Choroid plexus epithelial cell (primary cell): Measurements from ENCODE around the gene RNF208.

ENCODE experiments used
- DNase-seq: peaks from one replicate; pipeline ENCODE4 v3.0.0-alpha.2; 2010; ENCODE audit warnings: low read depth
- H3K4me3 ChIP-seq: 2 replicates; pipeline ENCODE4 v1.5.1; 2011; ENCODE audit warnings: low read depth, mild to moderate bottlenecking, control low read depth, low read length, moderate library complexity
- CTCF ChIP-seq: conservative IDR thresholded peaks from 2 replicates; pipeline ENCODE4 v1.5.1; 2011; ENCODE audit warnings: low read depth, mild to moderate bottlenecking, control low read depth, inconsistent platforms, low read length, moderate library complexity

Gene RNF208

DNA sequence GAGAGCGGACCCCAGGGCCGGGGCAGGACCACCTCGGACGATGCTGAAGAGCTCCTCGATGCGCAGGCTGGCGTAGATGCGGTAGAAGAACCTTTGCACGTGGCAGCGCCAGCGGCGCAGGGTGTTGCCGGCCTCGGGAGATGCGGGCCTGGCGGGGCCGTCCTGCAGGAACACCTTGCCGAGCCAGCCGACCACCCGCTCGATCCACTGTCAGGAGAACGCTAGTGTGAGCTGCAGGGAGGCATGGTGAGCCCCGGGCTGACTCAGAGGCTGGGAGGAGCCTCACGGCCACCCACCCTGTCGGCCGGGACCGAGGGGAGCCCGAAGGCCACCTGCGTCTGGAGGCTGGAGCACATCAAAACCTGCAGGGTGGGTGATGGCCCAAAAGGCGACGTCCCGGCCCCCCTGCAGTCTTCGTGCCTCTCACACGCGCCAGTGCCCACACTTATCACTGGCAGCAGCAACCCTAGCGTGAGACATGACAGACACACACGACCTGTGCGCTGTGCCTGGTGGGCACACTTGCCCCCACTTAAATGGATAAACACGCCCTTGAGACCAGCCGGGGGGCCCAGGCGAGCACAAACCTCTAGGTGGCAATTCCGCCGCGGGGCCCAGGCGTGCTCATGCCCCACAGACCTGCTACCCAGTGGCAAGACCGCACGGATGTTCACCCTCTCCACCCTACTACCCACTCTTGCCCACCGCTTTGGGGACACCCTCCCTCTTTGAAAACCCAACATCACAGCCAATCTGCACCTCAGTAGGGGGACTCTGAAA is 37.0 kb downstream of the RNF208 start:
- DNase-seq: no peak
- H3K4me3 ChIP-seq: no peak overlapping the region
- TF ChIP-seq CTCF: no peak

- no peak overlapping the region for H3K4me3 ChIP-seq
- TF ChIP-seq CTCF: no peak
- no peak for DNase-seq
These were observed 38.0 kb downstream of the RNF208 start for GRCh38 chr9:137183980-137184595.

DNA sequence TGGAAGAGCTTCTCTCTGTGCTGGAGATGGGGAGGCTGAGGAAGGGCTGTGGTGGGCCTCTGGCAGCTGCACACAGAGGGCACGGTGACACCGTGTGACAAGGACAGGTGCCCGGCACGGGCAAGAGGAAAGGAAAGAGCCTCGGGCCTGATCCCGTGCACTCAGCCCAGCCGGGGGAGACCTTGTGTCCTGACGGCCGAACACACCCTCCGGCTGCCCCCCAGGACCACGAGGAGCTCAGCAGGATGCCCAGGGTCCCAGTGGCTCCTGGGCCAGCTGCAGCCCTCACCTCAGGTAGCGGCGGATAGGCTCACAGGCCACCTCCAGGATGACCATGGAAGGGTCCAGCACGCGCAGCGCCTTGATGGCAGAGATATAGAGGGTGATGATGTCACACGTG is 39.2 kb downstream of the RNF208 start:
- no peak overlapping the region for H3K4me3 ChIP-seq
- TF ChIP-seq CTCF: no peak

DNA sequence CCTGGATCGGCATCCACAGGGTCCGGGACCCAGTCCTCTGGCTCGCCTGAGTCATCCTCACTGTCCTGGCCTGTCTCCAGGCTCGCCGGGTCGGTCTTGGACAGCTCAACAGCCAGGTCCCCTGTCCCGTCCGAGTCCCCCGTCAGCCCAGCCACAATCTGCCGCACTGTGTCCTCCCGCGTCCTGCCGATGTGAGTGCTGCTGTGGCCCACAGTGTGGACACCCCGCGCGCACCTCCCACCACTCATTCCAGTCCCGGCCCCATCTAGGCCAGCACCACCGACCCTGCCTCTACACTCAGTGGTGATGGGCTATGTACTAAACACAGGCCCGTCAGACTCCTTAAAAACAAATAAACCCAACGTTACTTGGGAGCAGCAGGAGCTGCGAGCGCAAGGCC is 40.4 kb downstream of the RNF208 start:
- DNase-seq: no peak
- H3K4me3 ChIP-seq: no peak overlapping the region
- no peak for TF ChIP-seq CTCF

More for the DNA sequence above, 39.2 kb downstream of the RNF208 start:
- no peak for DNase-seq

GRCh38 chr9:137180491-137180890 is 41.5 kb downstream of the RNF208 start:
- TF ChIP-seq CTCF: no peak
- H3K4me3 ChIP-seq: no peak overlapping the region
- no peak for DNase-seq

DNA sequence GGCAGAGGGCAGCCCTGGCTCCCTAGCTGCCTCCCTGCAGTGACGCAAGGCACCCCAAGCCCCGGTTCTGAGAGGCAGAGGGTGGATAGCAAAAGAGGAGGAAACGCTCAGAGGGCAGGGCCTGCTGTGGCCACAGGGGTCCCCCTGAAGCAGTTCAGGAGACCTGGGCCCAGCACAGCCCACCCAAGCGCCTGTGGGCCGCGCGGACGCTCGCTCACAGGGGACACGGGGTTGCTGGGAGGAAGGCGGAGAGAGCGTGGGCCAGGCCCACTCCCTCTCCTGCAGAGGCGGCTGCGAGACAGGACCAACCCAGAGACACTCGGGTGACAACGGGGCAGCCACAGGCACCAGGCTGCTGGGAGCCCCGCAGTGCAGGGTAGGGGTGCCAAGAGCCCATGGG is 42.3 kb downstream of the RNF208 start:
- no peak for DNase-seq
- no peak overlapping the region for H3K4me3 ChIP-seq
- no peak for TF ChIP-seq CTCF
